ENCODE data around the gene PRIMA1. TPM values are rescaled to one million over a fixed set of nuclear protein-coding genes. Genes with fewer than 3 reads are reported as not detected.

PRIMA1 gene
- total RNA-seq, 1 experiment from 2014 or later: 0.26 TPM

GRCh38 chr14:93749076-93749420 lies 39.2 kb downstream of the PRIMA1 start:
- Histone ChIP-seq H3K27me3 (ENCODE audit: control insufficient read depth, insufficient read depth, low read length) (no peaks in the 10 kb centered on the region), H3K9me3 (ENCODE audit: control insufficient read depth, insufficient read depth, low read depth, low read length) (no peaks in the 10 kb centered on the region), H3K4me1 (ENCODE audit: control insufficient read depth, insufficient read depth, low read length) (no peaks in the 10 kb centered on the region), H3K4me3 (ENCODE audit: low read depth in 2 of 2, low read length in 2 of 2) (no peak overlapping the region), H3K27ac (ENCODE audit: low read length) (no peak overlapping the region), H3K36me3 (ENCODE audit: control insufficient read depth, insufficient read depth, low read length) (no peaks in the 10 kb centered on the region)
- intact Hi-C loops (cut with micrococcal nuclease; ENCODE audit: unreplicated experiment) (no loop called here), in situ Hi-C loops (cut with HindIII; ENCODE audit: low pct_unique_long_range_greater_than_20kb, low sequenced_read_pairs) (no loop called here)
- no peak for ATAC-seq
- POLR2A ChIA-PET: no interaction called here
- TF ChIP-seq POLR2AphosphoS5 (IDR thresholded peaks at IDR 0.05; ENCODE audit: low read depth, low read length) (no peak), TCF7L2 (IDR thresholded peaks at IDR 0.05; ENCODE audit: low read depth, low read length) (no peak), REST (IDR thresholded peaks at IDR 0.05; ENCODE audit: insufficient read depth in 1 of 2, low read depth in 2 of 2, low read length in 1 of 2) (no peak), CTCF (IDR thresholded peaks at IDR 0.05) (no peak), SIN3A (IDR thresholded peaks at IDR 0.05; ENCODE audit: borderline replicate concordance, insufficient read depth, low read depth, low read length) (no peak)
- BruUV-seq (replicated peaks): no TSS peak
- no peak for DNase-seq (ENCODE audit: low read depth, low spot score)
- CTCF ChIA-PET: no interaction called here

GRCh38 chr14:93748208-93749075 lies 39.8 kb downstream of the PRIMA1 start:
- no TSS peak for BruUV-seq (replicated peaks)
- H3K9me3 ChIP-seq (ENCODE audit: control insufficient read depth, insufficient read depth, low read depth, low read length): no peaks in the 10 kb centered on the region

More at GRCh38 chr14:93748208-93749075, 39.8 kb downstream of the PRIMA1 start:
- intact Hi-C loops (cut with micrococcal nuclease; ENCODE audit: unreplicated experiment): no loop called here
- no peak for TF ChIP-seq TCF7L2 (IDR thresholded peaks at IDR 0.05; ENCODE audit: low read depth, low read length)
- TF ChIP-seq CTCF (IDR thresholded peaks at IDR 0.05): no peak
- TF ChIP-seq REST (IDR thresholded peaks at IDR 0.05; ENCODE audit: insufficient read depth in 1 of 2, low read depth in 2 of 2, low read length in 1 of 2): no peak
- no peak for TF ChIP-seq POLR2AphosphoS5 (IDR thresholded peaks at IDR 0.05; ENCODE audit: low read depth, low read length)
- no peak for TF ChIP-seq SIN3A (IDR thresholded peaks at IDR 0.05; ENCODE audit: borderline replicate concordance, insufficient read depth, low read depth, low read length)
- Histone ChIP-seq H3K36me3 (ENCODE audit: control insufficient read depth, insufficient read depth, low read length) (no peaks in the 10 kb centered on the region), H3K27me3 (ENCODE audit: control insufficient read depth, insufficient read depth, low read length) (no peaks in the 10 kb centered on the region), H3K27ac (ENCODE audit: low read length) (no peak overlapping the region), H3K4me1 (ENCODE audit: control insufficient read depth, insufficient read depth, low read length) (no peaks in the 10 kb centered on the region), H3K4me3 (ENCODE audit: low read depth in 2 of 2, low read length in 2 of 2) (no peak overlapping the region)
- in situ Hi-C loops (cut with HindIII; ENCODE audit: low pct_unique_long_range_greater_than_20kb, low sequenced_read_pairs): no loop called here
- ChIA-PET POLR2A (no interaction called here), CTCF (no interaction called here)
- ATAC-seq (no peak), DNase-seq (ENCODE audit: low read depth, low spot score) (no peak)

All from Panc1 (cell line).